GM12891 (cell line): ENCODE data around the gene INIP.

Source experiments
- POLR2A ChIP-seq: IDR thresholded peaks from 2 replicates; pipeline ENCODE4 v1.6.1; 2011; ENCODE audit warnings: low read depth, low read length, control low read depth
- POLR2AphosphoS5 ChIP-seq: IDR thresholded peaks from 2 replicates; pipeline ENCODE4 v1.6.1; 2011; ENCODE audit warnings: low read depth, low read length, control low read depth
- SPI1 ChIP-seq: IDR thresholded peaks from 2 replicates; pipeline ENCODE4 v1.6.1; 2011; ENCODE audit warnings: low read depth, low read length, control low read depth

DNA sequence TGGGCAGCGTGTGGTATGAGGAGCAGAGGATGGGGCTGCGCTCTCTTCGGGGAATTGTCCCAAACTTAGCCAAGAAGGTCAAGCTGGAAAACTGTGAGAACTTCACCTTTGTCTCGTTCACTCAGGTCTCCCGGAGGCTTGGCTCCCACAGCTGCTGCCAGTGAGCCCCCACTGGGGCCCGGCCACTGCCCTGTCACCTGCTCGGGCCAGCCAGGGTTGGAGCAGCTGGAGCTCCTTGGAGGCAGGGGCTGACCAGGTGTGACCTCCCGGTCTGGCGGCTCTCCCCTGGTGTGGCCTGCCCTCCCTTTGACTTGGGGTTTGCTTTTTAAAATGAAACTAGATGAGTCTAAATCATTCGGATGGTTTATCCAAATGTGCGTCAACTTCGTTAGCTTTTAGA lies 58.0 kb downstream of the INIP start:
- TF ChIP-seq POLR2A (no peak), POLR2AphosphoS5 (no peak), SPI1 (no peak)
